Hypothalamus (tissue), 51 donors: ENCODE data around the gene OSGEP.

Experiments used
- DNase-seq, 51 donors: peaks; one replicate each; lab custom pipeline; 2025; lab: John Stamatoyannopoulos, UW

Gene OSGEP

GRCh38 chr14:20403521-20403920 is 51.1 kb downstream of the OSGEP start:
- no peak for DNase-seq

GRCh38 chr14:20400965-20401593 is 53.5 kb downstream of the OSGEP start:
- no peak for DNase-seq

GRCh38 chr14:20400589-20400964 is 54.0 kb downstream of the OSGEP start:
- DNase-seq = no peak

- DNase-seq = no peak
Measured at GRCh38 chr14:20397511-20397910, 57.1 kb downstream of the OSGEP start.
